GM15510 (cell line): ENCODE data around the gene RDH5.

Experiments
- POLR2A ChIP-seq: IDR thresholded peaks from 3 replicates; pipeline ENCODE4 v1.6.1; 2011; ENCODE audit warnings: borderline replicate concordance; ENCODE audit not compliant: insufficient read length; ENCODE audit errors: extremely low read depth

Gene RDH5

GRCh38 chr12:55765736-55766290 is 45.6 kb downstream of the RDH5 start:
- TF ChIP-seq POLR2A: no peak

GRCh38 chr12:55767156-55767555 is 47.0 kb downstream of the RDH5 start:
- no peak for TF ChIP-seq POLR2A

GRCh38 chr12:55771736-55772135 is 51.5 kb downstream of the RDH5 start:
- TF ChIP-seq POLR2A: no peak
